Stimulated activated CD8-positive, alpha-beta memory T cell treated with anti-CD3 and anti-CD28 coated beads, Interleukin-12 subunit alpha, Interleukin-12 subunit beta, amount 100 ng/mL, for 24 hours (primary cell): ENCODE data around the gene TPD52L2.
A peak's percentile ranks its signal among the peaks of the same experiment; 100 is the strongest.
"Not testable (repeated sequence)": the region's sequence is repeated elsewhere in the genome, so short reads cannot be mapped to it uniquely, and the experiment has no call there.

Experiments used
- DNase-seq: peaks from one replicate; pipeline ENCODE4 v3.0.0-alpha.2; 2020; ENCODE audit errors: extremely low read depth

TPD52L2 gene

DNA sequence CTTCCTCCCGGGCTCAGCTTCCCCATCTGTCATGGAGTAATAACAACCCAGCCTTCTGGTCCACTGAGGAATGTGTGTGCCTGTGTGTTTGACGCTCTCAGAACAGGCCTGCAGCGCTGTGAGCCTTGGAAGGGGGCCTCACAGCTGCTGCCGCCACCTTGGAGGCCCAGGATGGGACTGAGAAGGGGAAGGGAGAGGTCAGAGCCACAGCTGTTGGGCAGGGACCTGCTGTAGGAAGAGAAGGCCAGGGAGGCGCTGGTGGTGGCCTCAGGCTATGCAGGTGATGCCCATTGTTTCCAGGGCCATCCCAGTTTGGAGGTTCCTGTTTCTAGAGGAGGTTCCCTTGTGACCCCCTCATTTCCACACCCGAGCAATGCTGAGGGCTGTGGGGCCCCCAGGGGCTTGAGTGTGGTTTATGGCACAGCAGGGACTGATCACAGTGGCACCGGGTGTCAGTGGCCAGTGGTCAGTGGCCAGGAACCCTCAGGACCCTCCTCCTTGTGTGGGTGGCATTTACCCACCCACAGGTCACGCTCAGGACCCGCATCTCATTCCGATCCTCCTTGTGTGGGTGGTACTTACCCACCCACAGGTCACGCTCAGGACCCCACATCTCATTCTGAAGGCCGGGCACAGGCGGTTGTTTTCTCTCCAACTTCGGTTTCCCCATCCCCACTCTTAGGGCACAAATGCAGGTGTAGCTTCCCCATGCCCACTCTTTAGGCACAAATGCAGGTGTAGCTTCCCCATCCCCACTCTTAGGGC, 14.0 kb downstream of the TPD52L2 start:
- no peak for DNase-seq

DNA sequence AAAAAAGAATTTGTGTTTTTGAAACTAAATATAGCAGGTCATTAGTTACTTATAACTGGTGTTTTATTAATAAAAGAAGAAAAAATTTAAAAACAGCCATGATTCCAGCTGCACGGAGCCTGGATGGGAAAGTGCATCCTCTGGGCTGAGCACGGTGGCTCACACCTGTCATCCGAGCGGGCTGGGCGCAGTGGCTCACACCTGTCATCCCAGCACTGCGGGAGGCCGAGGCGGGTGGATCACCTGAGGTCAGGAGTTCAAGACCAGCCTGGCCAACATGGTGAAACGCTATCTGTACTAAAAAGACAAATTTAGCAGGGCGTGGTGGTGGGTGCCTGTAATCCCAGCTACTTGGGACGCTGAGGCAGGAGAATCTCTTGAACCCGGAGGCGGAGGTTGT, 15.8 kb downstream of the TPD52L2 start:
- DNase-seq = not testable (repeated sequence)

DNA sequence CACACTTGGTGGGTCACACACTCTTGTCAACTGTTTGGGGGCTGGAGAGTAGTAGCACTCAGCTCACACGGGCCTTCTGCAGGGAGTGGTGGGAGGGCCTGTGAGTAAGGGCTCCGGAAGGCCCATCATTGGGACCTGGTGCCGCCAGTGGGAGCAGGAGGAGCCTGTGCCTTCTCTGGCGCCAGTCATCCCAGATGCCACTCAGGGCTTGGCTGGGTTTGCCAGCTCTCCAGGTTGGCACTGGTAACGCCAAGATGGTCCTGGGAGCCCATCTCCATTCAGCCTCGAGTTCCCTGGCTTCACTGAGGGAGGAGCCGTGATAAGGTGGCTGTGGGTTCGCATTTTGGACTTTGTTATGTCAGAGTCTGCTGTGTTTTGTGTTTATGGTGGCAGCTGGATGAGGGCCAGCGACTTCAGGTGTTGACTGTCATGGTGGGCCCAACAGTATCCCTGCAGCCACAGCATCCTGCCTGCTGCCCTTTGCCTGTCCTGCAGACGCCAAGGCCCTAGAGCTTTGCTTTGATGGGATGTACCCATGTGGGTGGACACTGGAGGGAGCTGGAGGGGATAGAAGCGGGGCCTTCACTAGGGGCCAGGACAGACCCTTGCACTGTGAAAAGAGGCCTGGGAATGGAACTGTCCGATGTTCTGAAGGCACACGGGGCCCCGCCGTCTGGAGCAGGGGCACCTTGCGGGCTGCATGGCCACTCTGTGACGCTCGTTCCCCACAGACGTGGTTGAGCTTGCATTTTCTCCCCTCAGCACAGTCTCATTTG, 16.6 kb downstream of the TPD52L2 start:
- no peak for DNase-seq

GRCh38 chr20:63882257-63883200, 17.5 kb downstream of the TPD52L2 start:
- DNase-seq = no peak

DNA sequence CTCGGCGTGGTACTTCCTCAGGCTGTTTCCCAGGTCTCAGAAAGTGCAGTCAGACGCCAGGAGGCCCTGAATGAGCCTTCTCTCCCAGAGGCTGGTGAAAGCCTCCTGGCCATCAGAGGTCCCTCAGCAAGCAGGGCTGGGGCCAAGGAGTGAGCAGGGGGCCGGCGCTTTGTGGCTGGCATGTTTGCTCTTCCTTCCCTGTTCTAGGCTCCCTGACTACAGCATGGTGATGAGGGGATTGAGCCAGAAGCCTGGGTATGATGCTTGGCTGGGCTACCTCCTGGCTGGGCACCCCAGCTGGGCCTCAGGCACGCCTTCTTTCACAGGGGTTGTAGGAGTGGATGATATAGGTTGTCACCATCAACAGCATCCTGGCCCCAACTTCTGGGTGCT, 18.1 kb downstream of the TPD52L2 start:
- no peak for DNase-seq

DNA sequence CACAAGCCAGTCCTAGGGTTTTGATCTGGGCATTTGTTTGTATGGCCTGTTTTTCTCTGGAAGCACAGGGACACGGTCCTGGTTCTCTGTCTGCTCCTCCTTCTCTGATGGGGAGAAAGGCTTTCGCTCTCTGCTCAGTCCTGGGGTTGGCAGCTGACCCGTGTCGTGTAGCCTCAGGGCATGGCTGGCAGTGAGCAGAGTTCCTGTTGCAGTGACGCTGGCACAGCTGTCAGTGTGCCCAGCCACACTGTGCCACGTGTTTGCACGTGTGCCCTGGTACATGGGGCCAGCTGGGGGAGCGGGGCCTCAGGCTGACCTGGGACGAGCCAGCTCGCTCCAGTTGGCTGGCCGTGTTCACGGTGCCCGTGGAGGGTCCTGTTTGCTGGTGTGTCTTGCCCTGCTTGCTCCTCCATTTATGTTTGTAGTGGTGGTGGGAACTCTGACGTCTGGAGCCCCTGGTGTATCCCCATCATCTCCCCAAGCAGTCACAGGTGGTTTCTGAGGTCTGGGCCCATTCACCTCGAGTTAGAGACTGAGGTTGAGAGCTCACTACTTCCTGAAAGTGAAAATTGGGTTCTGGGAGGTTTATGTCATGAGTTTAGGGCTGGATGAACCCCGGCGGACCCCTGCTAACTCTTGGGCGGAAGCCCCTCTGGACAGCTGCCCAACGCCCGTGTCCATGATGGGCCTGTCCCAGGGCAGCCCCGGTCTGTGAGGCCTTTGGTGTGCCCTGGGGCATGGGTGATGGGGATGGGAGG, 19.6 kb downstream of the TPD52L2 start:
- DNase-seq = no peak

- no peak for DNase-seq
These were observed 20.4 kb downstream of the TPD52L2 start for GRCh38 chr20:63885264-63886053.

GRCh38 chr20:63886054-63886419, 21.0 kb downstream of the TPD52L2 start:
- DNase-seq = no peak

DNA sequence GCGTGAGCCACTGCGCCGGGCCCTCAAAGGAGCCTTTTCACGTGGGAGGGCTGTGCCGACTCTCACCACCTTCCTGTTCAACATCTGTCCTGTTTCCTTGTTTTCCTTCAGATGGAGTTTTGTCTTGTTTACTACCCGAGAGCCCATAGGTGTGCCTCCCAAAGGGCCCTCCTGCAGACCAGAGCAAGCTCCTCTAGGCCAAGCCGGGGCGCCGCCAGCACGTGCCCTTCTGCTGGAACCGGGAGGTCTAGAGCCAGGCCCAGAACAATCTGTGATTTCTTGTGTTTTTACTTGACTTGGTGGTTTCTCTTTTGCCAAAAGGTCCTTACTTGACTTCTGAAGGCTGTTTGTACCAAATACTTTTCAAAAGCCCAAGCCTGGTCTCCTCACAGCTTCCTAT, 21.9 kb downstream of the TPD52L2 start:
- no peak for DNase-seq

DNA sequence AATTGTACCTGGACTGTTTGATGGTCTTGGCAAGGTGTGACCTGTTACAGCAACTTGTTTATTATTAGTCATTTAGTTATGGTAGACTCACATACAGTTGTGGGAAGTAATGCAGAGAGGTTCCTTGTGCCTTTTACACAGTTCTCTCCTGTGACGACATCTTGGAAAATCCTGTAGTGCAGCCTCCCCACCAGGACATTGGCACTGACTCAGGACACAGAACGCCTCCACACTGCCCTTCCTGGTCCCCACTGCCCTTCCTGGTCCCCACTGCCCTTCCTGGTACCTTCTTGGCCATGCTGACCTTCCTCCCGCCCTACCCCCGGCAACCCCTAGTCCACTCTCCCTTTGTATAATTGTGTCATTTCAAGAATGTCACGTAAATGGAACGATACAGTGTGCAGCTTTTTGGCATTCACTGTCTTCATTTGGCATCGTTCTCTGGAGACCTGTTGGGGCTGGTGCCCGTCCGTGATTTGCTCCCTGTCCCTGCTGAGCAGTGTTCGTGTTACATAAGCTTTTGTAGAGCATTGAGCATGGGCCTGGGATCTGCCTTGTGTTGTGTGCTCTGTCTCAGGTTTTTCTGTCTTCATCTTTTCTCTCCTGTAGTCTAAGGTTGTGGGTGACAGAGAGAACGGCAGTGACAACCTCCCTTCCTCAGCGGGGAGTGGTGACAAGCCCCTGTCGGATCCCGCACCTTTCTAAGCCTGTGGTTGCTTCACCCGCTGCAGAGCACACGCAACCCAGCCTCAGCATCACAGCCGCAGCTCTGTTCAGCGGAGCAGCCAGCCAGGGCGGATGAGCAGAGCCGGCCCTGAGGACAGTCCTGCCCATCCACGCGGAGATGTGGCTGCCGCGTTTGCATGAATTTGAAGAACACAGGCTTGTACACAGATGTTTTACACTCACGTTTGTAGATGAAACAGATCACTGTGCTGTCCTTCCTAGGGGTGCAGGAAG, 24.5 kb downstream of the TPD52L2 start:
- DNase-seq = no peak

GRCh38 chr20:63890201-63890576, 25.1 kb downstream of the TPD52L2 start:
- DNase-seq = no peak

DNA sequence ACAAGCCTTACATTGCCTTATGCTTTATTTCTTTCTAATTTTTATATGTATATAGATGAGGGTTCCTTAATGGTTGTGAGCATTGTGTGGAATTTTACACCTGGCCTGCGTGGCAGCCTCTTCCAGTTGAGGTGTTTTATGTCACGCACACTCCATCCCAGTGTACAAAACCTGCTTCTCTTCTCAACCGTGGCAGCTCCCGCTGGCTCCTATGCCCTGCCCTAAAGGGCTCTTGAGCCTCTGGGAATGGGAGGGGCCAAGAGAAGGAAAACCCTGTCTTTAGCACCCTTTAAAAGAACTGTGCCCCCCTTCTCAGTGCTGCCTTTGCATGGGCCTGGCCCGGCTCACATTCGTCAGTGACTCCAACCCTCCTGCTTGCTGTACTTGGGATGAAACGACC, 25.5 kb downstream of the TPD52L2 start:
- no peak for DNase-seq

DNA sequence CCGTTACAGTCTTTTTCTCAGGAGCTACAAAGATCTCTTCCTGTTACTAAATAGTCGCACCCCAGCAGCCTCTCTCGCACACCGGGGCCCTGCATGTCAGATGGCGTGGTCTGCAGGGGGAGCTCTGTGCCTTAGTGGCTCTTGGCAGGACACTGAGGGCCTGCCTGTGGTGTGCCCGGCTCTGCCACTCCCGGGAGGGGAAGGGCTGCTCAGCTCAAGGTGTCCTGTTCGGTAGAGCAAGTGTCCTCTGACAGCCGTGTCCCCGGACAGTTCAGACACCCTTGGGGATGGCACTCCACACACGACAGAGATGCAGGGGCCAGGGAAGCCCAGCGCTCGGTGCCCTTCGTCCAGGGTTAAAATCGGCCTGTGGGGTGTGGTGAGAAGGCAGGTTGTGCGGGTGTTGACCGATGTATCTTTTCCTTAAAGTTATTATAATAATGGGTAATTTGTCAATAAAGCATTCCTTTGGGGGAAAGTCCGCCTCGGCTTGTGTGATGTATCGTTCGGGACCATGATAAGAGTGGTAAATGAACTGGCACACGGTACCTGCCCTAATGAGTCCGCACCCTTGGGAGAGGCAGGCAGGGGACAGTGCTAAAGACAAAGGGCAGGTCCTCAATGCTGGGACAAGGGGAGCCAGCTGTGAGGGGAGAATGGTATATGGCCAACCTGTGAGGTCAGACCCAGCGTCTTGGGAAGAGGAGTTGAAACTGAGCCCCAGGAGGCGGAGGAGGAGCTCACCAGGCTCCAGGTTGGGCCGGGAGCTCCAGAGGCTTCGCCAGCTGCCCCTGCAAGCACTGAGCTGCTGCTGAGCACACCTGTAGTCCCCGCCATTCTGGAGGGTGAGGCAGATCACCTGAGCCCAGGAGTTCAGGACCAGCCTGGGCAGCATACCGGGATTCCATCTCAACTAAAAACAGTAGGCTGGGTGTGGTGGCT, 26.3 kb downstream of the TPD52L2 start:
- no peak for DNase-seq

DNA sequence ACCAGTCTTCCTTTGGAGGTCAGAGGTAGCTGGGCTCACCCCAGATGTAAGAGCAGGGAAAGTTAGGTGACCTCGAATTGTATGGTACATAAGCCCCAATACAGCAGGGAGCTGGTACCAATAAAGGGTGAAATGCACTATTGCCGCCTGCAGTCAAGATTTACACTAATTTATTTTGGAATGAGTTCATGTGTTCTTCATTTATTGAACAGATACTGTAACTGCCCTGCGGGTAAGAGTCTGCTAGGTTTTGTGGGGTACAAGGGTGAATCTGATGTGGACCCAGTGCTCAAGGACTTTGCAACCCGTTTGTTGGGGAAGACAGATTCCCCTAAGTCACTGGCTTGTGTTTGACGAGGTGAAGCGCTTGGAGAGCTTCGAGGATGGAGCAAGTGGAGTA, 27.3 kb downstream of the TPD52L2 start:
- DNase-seq = no peak

- DNase-seq = no peak
These were observed 28.9 kb downstream of the TPD52L2 start for GRCh38 chr20:63893999-63894357.

- peak; percentile 85 for DNase-seq
These were observed 29.5 kb downstream of the TPD52L2 start, which contains the start of gene DNAJC5 for GRCh38 chr20:63894358-63895201. Gene DNAJC5 (plus strand): TSS chr20:63895126. CDS start chr20:63928346, 33,220 bp downstream.

- DNase-seq = no peak
These were observed 30.3 kb downstream of the TPD52L2 start for GRCh38 chr20:63895202-63895951.
